HepG2 (cell line): ENCODE measurements around the gene C1QBP. TPM values are rescaled to one million over a fixed set of nuclear protein-coding genes. Genes with fewer than 3 reads are reported as not detected.
A peak's percentile ranks its signal among the peaks of the same experiment; 100 is the strongest.

Source experiments
- GATAD1 ChIP-seq: IDR thresholded peaks from 2 replicates; pipeline ENCODE4 v1.6.1; 2016; ENCODE audit warnings: missing genetic modification reagents, missing compliant biosample characterization
- HNRNPK ChIP-seq: fragments of 200-400 bp; formaldehyde crosslinking; IDR thresholded peaks from 2 replicates; pipeline ENCODE4 v1.6.1; 2018; ENCODE audit warnings: low read length, low read depth, moderate library complexity, mild to moderate bottlenecking; ENCODE audit not compliant: poor library complexity, severe bottlenecking
- HOXA3 ChIP-seq: sonication (generic); formaldehyde crosslinking; IDR thresholded peaks from 2 replicates; pipeline ENCODE4 v1.5.0; 2020; ENCODE audit warnings: missing genetic modification reagents
- KLF12 ChIP-seq: sonication (generic); formaldehyde crosslinking; IDR thresholded peaks from 2 replicates; pipeline ENCODE4 v1.4.0; 2020; ENCODE audit warnings: missing genetic modification reagents, borderline replicate concordance
- NFYC ChIP-seq: IDR thresholded peaks from 2 replicates; pipeline ENCODE4 v1.6.1; 2016; ENCODE audit warnings: missing genetic modification reagents, missing compliant biosample characterization
- NR0B2 ChIP-seq: sonication (generic); formaldehyde crosslinking; IDR thresholded peaks from 2 replicates; pipeline ENCODE4 v1.4.0; 2020; ENCODE audit warnings: mild to moderate bottlenecking, missing genetic modification reagents
- PCBP1 ChIP-seq: fragments of 200-400 bp; formaldehyde crosslinking; IDR thresholded peaks from 2 replicates; pipeline ENCODE4 v1.6.1; 2017; ENCODE audit warnings: mild to moderate bottlenecking, low read depth, low read length, borderline replicate concordance
- PLSCR1 ChIP-seq: sonication (generic); formaldehyde crosslinking; IDR thresholded peaks from 2 replicates; pipeline ENCODE4 v1.5.0; 2020; ENCODE audit warnings: missing genetic modification reagents, mild to moderate bottlenecking, borderline replicate concordance
- POLR2A ChIP-seq, 2 experiments: IDR thresholded peaks; 2 replicates each; pipeline ENCODE4 v1.6.1; 2011; ENCODE audit warnings: low read depth in 2 of 2, low read length in 2 of 2, mild to moderate bottlenecking in 1 of 2, moderate library complexity in 1 of 2; ENCODE audit not compliant: insufficient read depth in 1 of 2
- RBFOX2 ChIP-seq: fragments of 200-400 bp; formaldehyde crosslinking; IDR thresholded peaks from 2 replicates; pipeline ENCODE4 v1.6.1; 2017; ENCODE audit warnings: low read depth, mild to moderate bottlenecking, low read length
- RORA ChIP-seq: sonication (generic); formaldehyde crosslinking; IDR thresholded peaks from 2 replicates; pipeline ENCODE4 v1.5.0; 2020; ENCODE audit warnings: mild to moderate bottlenecking, missing genetic modification reagents, moderate library complexity
- SIN3A ChIP-seq: IDR thresholded peaks from 2 replicates; pipeline ENCODE4 v1.6.1; 2011; ENCODE audit warnings: low read depth, mild to moderate bottlenecking, control low read depth, low read length, borderline replicate concordance
- TAF1 ChIP-seq: sonication (generic); formaldehyde crosslinking; IDR thresholded peaks from 2 replicates; pipeline ENCODE4 v1.4.0; 2020; ENCODE audit warnings: missing genetic modification reagents
- TFAP4 ChIP-seq: sonication (generic); IDR thresholded peaks from 2 replicates; pipeline ENCODE4 v1.6.1; 2016; ENCODE audit warnings: low read depth, borderline replicate concordance
- U2AF1 ChIP-seq: fragments of 200-400 bp; formaldehyde crosslinking; optimal IDR thresholded peaks from 2 replicates; pipeline ENCODE3; 2017; ENCODE audit warnings: mild to moderate bottlenecking, low read depth, low read length
- ZFP36L2 ChIP-seq: sonication (generic); formaldehyde crosslinking; IDR thresholded peaks from 2 replicates; pipeline ENCODE4 v1.4.0; 2020; ENCODE audit warnings: missing genetic modification reagents
- ZFP62 ChIP-seq: sonication (generic); formaldehyde crosslinking; IDR thresholded peaks from 2 replicates; pipeline ENCODE4 v1.4.0; 2020; ENCODE audit warnings: missing genetic modification reagents
- ZMAT3 ChIP-seq: sonication (generic); formaldehyde crosslinking; conservative IDR thresholded peaks from 2 replicates; pipeline ENCODE4 v1.7.0; 2021; ENCODE audit warnings: missing genetic modification reagents
- ZNF543 ChIP-seq: sonication (generic); formaldehyde crosslinking; IDR thresholded peaks from 2 replicates; pipeline ENCODE4 v1.4.0; 2020; ENCODE audit warnings: mild to moderate bottlenecking, missing genetic modification reagents
- ZNF670 ChIP-seq: sonication (generic); formaldehyde crosslinking; IDR thresholded peaks from 2 replicates; pipeline ENCODE4 v1.8.0; 2022; ENCODE audit warnings: mild to moderate bottlenecking, missing genetic modification reagents, borderline replicate concordance
- ZNF703 ChIP-seq: sonication (generic); formaldehyde crosslinking; IDR thresholded peaks from 2 replicates; pipeline ENCODE4 v1.5.1; 2020; ENCODE audit warnings: missing genetic modification reagents, mild to moderate bottlenecking, moderate library complexity, borderline replicate concordance
- ZNF781 ChIP-seq: sonication (generic); formaldehyde crosslinking; IDR thresholded peaks from 2 replicates; pipeline ENCODE4 v1.5.1; 2020; ENCODE audit warnings: borderline replicate concordance, mild to moderate bottlenecking, missing genetic modification reagents; ENCODE audit errors: not compliant biosample characterization
- ZNF788 ChIP-seq: sonication (generic); formaldehyde crosslinking; IDR thresholded peaks from 2 replicates; pipeline ENCODE4 v1.5.0; 2020; ENCODE audit warnings: mild to moderate bottlenecking, missing genetic modification reagents, borderline replicate concordance
- polyA plus RNA-seq, 8 experiments: library from polyadenylated mRNA; depleted of rRNA in 3 of 8; stranded (reverse) in 7 of 8; unstranded in 1 of 8; fragments of >200 nt; fragmentation: Illumina TruSeq in 4 of 8; extraction: Trizol in 4 of 8; gene quantifications; 2 replicates each; pipeline versions ENCODE4 v1.2.1 to v1.2.3, GENCODE V29; 2011 to 2016; ENCODE audit warnings: low read depth in 4 of 8, missing spikeins in 1 of 8, mixed read lengths in 1 of 8; ENCODE audit not compliant: insufficient read depth in 1 of 8
- total RNA-seq, 5 experiments: library from RNA; depleted of rRNA; stranded (reverse); fragments of >200 nt; fragmentation: Illumina TruSeq; extraction: Trizol; gene quantifications; 2 replicates each; pipeline ENCODE4 v1.2.3, GENCODE V29; 2016; ENCODE audit warnings: low read depth in 1 of 5
- TF ChIP-seq, protein P1 (sequence below): sonication (generic); formaldehyde crosslinking; IDR thresholded peaks from 2 replicates; pipeline ENCODE4 v1.4.0; 2020; ENCODE audit warnings: missing genetic modification reagents
- TF ChIP-seq, protein P2 (sequence below): fragments of 450-650 bp; IDR thresholded peaks from 2 replicates; pipeline ENCODE4 v1.6.1; 2017

Gene C1QBP
- total and polyA plus RNA-seq, 2 of the 13 experiments (the other 11 are each of a cell fraction or from before 2014, with no cell fraction given), result 219 to 680 TPM

DNA sequence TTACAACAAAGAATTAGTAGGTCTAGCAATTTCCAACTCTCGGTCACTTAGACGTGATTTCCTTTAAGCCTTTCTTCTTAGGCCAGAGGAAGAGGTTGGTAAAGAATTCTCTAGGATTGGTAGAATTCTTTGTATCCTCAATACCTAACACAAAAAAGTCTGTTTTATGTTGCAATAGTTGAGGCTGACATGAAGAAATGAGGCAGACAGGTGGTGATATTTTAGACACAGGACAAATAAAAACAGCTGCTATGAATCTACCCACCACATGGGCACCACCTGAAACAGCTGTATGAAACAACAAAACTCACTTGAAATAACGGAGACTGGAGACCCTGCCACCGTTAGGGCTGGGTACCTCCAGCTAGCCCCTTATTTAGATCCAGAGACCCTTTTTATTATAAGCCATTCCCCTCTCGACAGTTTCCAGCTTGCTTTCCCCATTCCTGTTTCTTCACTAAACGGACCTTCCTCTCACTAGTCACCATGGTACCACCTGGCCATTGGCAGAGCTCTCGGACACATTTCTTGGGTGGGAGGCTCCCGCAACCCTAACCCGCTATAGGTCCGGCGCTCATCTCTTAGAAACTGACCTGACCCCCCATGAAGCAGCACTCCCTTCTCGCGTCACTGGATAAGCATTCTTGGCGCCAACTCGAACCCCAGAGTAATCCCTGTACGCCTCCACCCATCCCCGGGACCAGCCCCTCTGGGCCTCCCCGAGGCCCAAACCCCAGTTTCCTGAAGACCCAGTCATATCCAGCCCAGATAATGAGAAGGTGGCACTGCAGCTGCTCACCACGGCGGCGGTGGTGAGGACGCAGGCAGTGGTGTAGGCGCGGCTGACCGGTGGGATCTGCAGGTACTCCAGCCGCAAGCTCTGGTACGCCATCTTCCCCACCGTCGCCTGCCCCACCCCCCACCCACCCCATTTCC lies 46.6 kb upstream of the C1QBP start, which contains the start of gene DERL2 (continued):
- no peak for TF ChIP-seq NR0B2 (CRISPR knock-in tag)
- TF ChIP-seq, protein P1, sequence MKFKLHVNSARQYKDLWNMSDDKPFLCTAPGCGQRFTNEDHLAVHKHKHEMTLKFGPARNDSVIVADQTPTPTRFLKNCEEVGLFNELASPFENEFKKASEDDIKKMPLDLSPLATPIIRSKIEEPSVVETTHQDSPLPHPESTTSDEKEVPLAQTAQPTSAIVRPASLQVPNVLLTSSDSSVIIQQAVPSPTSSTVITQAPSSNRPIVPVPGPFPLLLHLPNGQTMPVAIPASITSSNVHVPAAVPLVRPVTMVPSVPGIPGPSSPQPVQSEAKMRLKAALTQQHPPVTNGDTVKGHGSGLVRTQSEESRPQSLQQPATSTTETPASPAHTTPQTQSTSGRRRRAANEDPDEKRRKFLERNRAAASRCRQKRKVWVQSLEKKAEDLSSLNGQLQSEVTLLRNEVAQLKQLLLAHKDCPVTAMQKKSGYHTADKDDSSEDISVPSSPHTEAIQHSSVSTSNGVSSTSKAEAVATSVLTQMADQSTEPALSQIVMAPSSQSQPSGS, result no peak
- TF ChIP-seq RORA (CRISPR knock-in tag), result no peak
- peak in 1 of 2 experiments; percentile 77; a peak in 2 of 4 replicates for TF ChIP-seq POLR2A (IDR thresholded peaks at IDR 0.05; ENCODE audit: insufficient read depth in 1 of 2, low read depth in 2 of 2, low read length in 2 of 2)
- TF ChIP-seq ZNF788 (CRISPR knock-in tag), result peak; percentile 19; the same call in 1 of the 2 replicates
- peak; percentile 54 for TF ChIP-seq HNRNPK
- 0 out of 2 replicates have a peak, but pooled peaks have one; percentile 23 for TF ChIP-seq TFAP4
- no peak for TF ChIP-seq ZNF543
- TF ChIP-seq, protein P2, sequence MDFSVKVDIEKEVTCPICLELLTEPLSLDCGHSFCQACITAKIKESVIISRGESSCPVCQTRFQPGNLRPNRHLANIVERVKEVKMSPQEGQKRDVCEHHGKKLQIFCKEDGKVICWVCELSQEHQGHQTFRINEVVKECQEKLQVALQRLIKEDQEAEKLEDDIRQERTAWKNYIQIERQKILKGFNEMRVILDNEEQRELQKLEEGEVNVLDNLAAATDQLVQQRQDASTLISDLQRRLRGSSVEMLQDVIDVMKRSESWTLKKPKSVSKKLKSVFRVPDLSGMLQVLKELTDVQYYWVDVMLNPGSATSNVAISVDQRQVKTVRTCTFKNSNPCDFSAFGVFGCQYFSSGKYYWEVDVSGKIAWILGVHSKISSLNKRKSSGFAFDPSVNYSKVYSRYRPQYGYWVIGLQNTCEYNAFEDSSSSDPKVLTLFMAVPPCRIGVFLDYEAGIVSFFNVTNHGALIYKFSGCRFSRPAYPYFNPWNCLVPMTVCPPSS, result no peak
- TF ChIP-seq PCBP1, result 0 out of 2 replicates have a peak, but pooled peaks have one; percentile 66
- no peak for TF ChIP-seq ZNF670 (CRISPR knock-in tag)
- TF ChIP-seq TAF1, result peak; percentile 33; the same call in 1 of the 2 replicates
- no peak for TF ChIP-seq NFYC (CRISPR knock-in tag)
- TF ChIP-seq U2AF1, result peak; percentile 23
- TF ChIP-seq PLSCR1 (CRISPR knock-in tag), result no peak
- TF ChIP-seq RBFOX2, result no peak
- 0 out of 2 replicates have a peak, but pooled peaks have one; percentile 3 for TF ChIP-seq ZMAT3 (CRISPR knock-in tag)
- TF ChIP-seq ZNF781 (CRISPR knock-in tag), result no peak
- no peak for TF ChIP-seq KLF12
- TF ChIP-seq HOXA3 (CRISPR knock-in tag), result peak; percentile 34; the same call in 1 of the 2 replicates
- TF ChIP-seq ZNF703, result no peak
- TF ChIP-seq SIN3A, result 0 out of 2 replicates have a peak, but pooled peaks have one; percentile 39
- TF ChIP-seq ZFP62 (CRISPR knock-in tag), result no peak
- peak; percentile 81 for TF ChIP-seq GATAD1 (CRISPR knock-in tag)
- no peak for TF ChIP-seq ZFP36L2 (CRISPR knock-in tag)
